GM19468 (cell line): ENCODE measurements around the gene PNPT1.
"Not testable (repeated sequence)": the region's sequence is repeated elsewhere in the genome, so short reads cannot be mapped to it uniquely, and the experiment has no call there.

Experiments used
- ATAC-seq: cut with Tn5 transposase; IDR thresholded peaks from one replicate; pipeline ENCODE4 v1.9.1; 2021; ENCODE audit warnings: mild to moderate bottlenecking, moderate library complexity, moderate number of reproducible peaks; ENCODE audit not compliant: unreplicated experiment; ENCODE audit errors: extremely low read depth

Gene PNPT1

GRCh38 chr2:55692740-55693139 is 904 bp downstream of the PNPT1 start:
- not testable (repeated sequence) for ATAC-seq

GRCh38 chr2:55672630-55673029 is 21.0 kb downstream of the PNPT1 start:
- ATAC-seq = no peak

GRCh38 chr2:55668956-55669355 is 24.7 kb downstream of the PNPT1 start:
- ATAC-seq = no peak

GRCh38 chr2:55653255-55653654 is 40.4 kb downstream of the PNPT1 start:
- no peak for ATAC-seq

GRCh38 chr2:55649211-55649610 is 44.4 kb downstream of the PNPT1 start:
- ATAC-seq = no peak

- ATAC-seq = no peak
These were observed 56.8 kb downstream of the PNPT1 start for GRCh38 chr2:55636831-55637230.

GRCh38 chr2:55628931-55629330 is 64.7 kb downstream of the PNPT1 start:
- no peak for ATAC-seq

- ATAC-seq = no peak
These were observed 65.7 kb downstream of the PNPT1 start for GRCh38 chr2:55627915-55628314.

- no peak for ATAC-seq
These were observed 71.8 kb downstream of the PNPT1 start for GRCh38 chr2:55621802-55622201.

- no peak for ATAC-seq
These were observed 73.4 kb downstream of the PNPT1 start for GRCh38 chr2:55620123-55620779.

- ATAC-seq = no peak
These were observed 75.2 kb downstream of the PNPT1 start for GRCh38 chr2:55618275-55619055.

GRCh38 chr2:55618025-55618274 is 75.7 kb downstream of the PNPT1 start:
- no peak for ATAC-seq

GRCh38 chr2:55617175-55618024 is 76.2 kb downstream of the PNPT1 start, which contains the start of gene PPP4R3B:
Gene PPP4R3B, minus strand, starts transcription at chr2:55617622. Its CDS starts 337 bp downstream, at chr2:55617285.
- peak; percentile 82 for ATAC-seq

- ATAC-seq = no peak
These were observed 77.0 kb downstream of the PNPT1 start for GRCh38 chr2:55616551-55617174.

GRCh38 chr2:55611997-55612396 is 81.6 kb downstream of the PNPT1 start:
- ATAC-seq = no peak

- ATAC-seq = no peak
These were observed 82.5 kb downstream of the PNPT1 start for GRCh38 chr2:55610954-55611743.

- no peak for ATAC-seq
These were observed 83.6 kb downstream of the PNPT1 start for GRCh38 chr2:55609938-55610578.

- no peak for ATAC-seq
These were observed 84.3 kb downstream of the PNPT1 start for GRCh38 chr2:55609193-55609794.

- no peak for ATAC-seq
These were observed 85.9 kb downstream of the PNPT1 start for GRCh38 chr2:55607717-55608116.
